HEK293 (cell line): Measurements from ENCODE around the gene TXNDC2.

Source experiments
- CTCF ChIA-PET: fragments of 350-600 bp; formaldehyde crosslinking; extraction: SDS; loops from one replicate; lab custom pipeline; 2021; ENCODE audit warnings: antibody characterized with exemption; lab: Yijun Ruan, JAX
- POLR2A ChIA-PET: fragments of 300-600 bp; formaldehyde crosslinking; extraction: SDS; loops from one replicate; lab custom pipeline; 2020; ENCODE audit warnings: antibody characterized with exemption, inconsistent platforms; lab: Yijun Ruan, JAX
- H3K27ac ChIP-seq: fragments of 200-500 bp; sonication (Bioruptor generic); 2 replicates; pipeline ENCODE4 v1.5.1; 2014; ENCODE audit warnings: low read depth, low read length, control low read depth, inconsistent platforms; ENCODE audit errors: extremely low read depth
- H3K36me3 ChIP-seq, 2 experiments: fragments of 200-500 bp in 1 of 2; sonication (Bioruptor generic) in 1 of 2; 1 replicate in 1 of 2; 2 replicates in 1 of 2; pipeline ENCODE4 v1.5.1; 2014 to 2017; ENCODE audit warnings: inconsistent platforms in 2 of 2, low read length in 2 of 2; ENCODE audit not compliant: control insufficient read depth in 2 of 2, insufficient read depth in 1 of 2
- H3K4me1 ChIP-seq: fragments of 200-500 bp; sonication (Bioruptor generic); 2 replicates; pipeline ENCODE4 v1.5.1; 2014; ENCODE audit warnings: mild to moderate bottlenecking, low read length, inconsistent platforms; ENCODE audit not compliant: control insufficient read depth, insufficient read depth
- H3K4me3 ChIP-seq: 2 replicates; pipeline ENCODE4 v1.5.1; 2011; ENCODE audit warnings: low read depth, mild to moderate bottlenecking, control low read depth, low read length, moderate library complexity
- H3K9me3 ChIP-seq: fragments of 200-500 bp; sonication (Bioruptor generic); 2 replicates; pipeline ENCODE4 v1.5.1; 2014; ENCODE audit warnings: low read depth, low read length, inconsistent platforms; ENCODE audit not compliant: control insufficient read depth, insufficient read depth
- BCL11A ChIP-seq: fragments of 450-650 bp; formaldehyde crosslinking; IDR thresholded peaks from 2 replicates; pipeline ENCODE4 v1.5.1; 2016; ENCODE audit warnings: low read depth, missing biosample characterization, missing genetic modification characterization
- IKZF3 ChIP-seq: fragments of 450-650 bp; IDR thresholded peaks from 2 replicates; pipeline ENCODE4 v1.5.0; 2018; ENCODE audit warnings: missing biosample characterization, mild to moderate bottlenecking, missing genetic modification characterization, moderate library complexity
- MEIS1 ChIP-seq: sonication (generic); formaldehyde crosslinking; IDR thresholded peaks from 2 replicates; pipeline ENCODE4 v1.8.1; 2022; ENCODE audit warnings: missing genetic modification reagents, mild to moderate bottlenecking, borderline replicate concordance
- MZF1 ChIP-seq: fragments of 450-650 bp; formaldehyde crosslinking; IDR thresholded peaks from 2 replicates; pipeline ENCODE4 v1.5.1; 2017; ENCODE audit warnings: missing biosample characterization, missing genetic modification characterization, borderline replicate concordance
- SP3 ChIP-seq: fragments of 450-650 bp; formaldehyde crosslinking; IDR thresholded peaks from 2 replicates; pipeline ENCODE4 v1.5.1; 2016; ENCODE audit warnings: missing biosample characterization, missing genetic modification characterization
- TSHZ1 ChIP-seq: fragments of 450-650 bp; formaldehyde crosslinking; IDR thresholded peaks from 2 replicates; pipeline ENCODE4 v1.5.1; 2016; ENCODE audit warnings: missing biosample characterization, missing genetic modification characterization, borderline replicate concordance
- ZBTB17 ChIP-seq: fragments of 450-650 bp; formaldehyde crosslinking; IDR thresholded peaks from 2 replicates; pipeline ENCODE4 v1.5.1; 2016; ENCODE audit warnings: missing biosample characterization, missing genetic modification characterization
- ZBTB21 ChIP-seq: fragments of 450-650 bp; formaldehyde crosslinking; IDR thresholded peaks from 2 replicates; pipeline ENCODE4 v1.5.1; 2017; ENCODE audit warnings: missing biosample characterization, missing genetic modification characterization
- ZBTB44 ChIP-seq: fragments of 450-650 bp; IDR thresholded peaks from 2 replicates; pipeline ENCODE4 v1.5.1; 2018; ENCODE audit warnings: missing biosample characterization, mild to moderate bottlenecking, missing genetic modification characterization
- ZIC2 ChIP-seq: fragments of 450-650 bp; formaldehyde crosslinking; IDR thresholded peaks from 2 replicates; pipeline ENCODE4 v1.5.1; 2016; ENCODE audit warnings: missing biosample characterization, missing genetic modification characterization
- ZNF26 ChIP-seq: fragments of 450-650 bp; formaldehyde crosslinking; IDR thresholded peaks from 2 replicates; pipeline ENCODE4 v1.5.1; 2016; ENCODE audit warnings: missing biosample characterization, missing genetic modification characterization
- ZNF366 ChIP-seq: fragments of 450-650 bp; formaldehyde crosslinking; conservative IDR thresholded peaks from 2 replicates; pipeline ENCODE4 v1.5.1; 2016; ENCODE audit warnings: missing biosample characterization, missing genetic modification characterization
- ZNF518A ChIP-seq: fragments of 450-650 bp; formaldehyde crosslinking; conservative IDR thresholded peaks from 2 replicates; pipeline ENCODE4 v1.5.1; 2016; ENCODE audit warnings: low read depth, missing biosample characterization, missing genetic modification characterization
- ZNF660 ChIP-seq: fragments of 450-650 bp; IDR thresholded peaks from 2 replicates; pipeline ENCODE4 v1.5.1; 2018; ENCODE audit warnings: missing biosample characterization, mild to moderate bottlenecking, missing genetic modification characterization
- ZNF677 ChIP-seq: fragments of 450-650 bp; IDR thresholded peaks from 2 replicates; pipeline ENCODE4 v1.5.0; 2018; ENCODE audit warnings: missing biosample characterization, mild to moderate bottlenecking, missing genetic modification characterization, moderate library complexity

TXNDC2 gene

GRCh38 chr18:9852266-9853081, 33.3 kb upstream of the TXNDC2 start (continued):
- no peak for TF ChIP-seq TSHZ1

- POLR2A ChIA-PET, result no interaction called here
- H3K27ac ChIP-seq, result no peak overlapping the region
- H3K4me3 ChIP-seq, result no peak overlapping the region
- CTCF ChIA-PET, result no interaction called here
- no peaks in the 10 kb centered on the region for H3K9me3 ChIP-seq
- TF ChIP-seq IKZF3 (tag by site-specific recombination), result no peak
- TF ChIP-seq MEIS1, result no peak
- TF ChIP-seq ZIC2 (tag by site-specific recombination), result no peak
- TF ChIP-seq SP3, result no peak
- TF ChIP-seq ZNF366 (tag by site-specific recombination), result no peak
- TF ChIP-seq BCL11A (tag by site-specific recombination), result no peak
- no peak for TF ChIP-seq MZF1 (tag by site-specific recombination)
- TF ChIP-seq ZNF677 (tag by site-specific recombination), result no peak
- no peak for TF ChIP-seq ZNF518A
- no peak for TF ChIP-seq ZBTB17
- TF ChIP-seq, all 188 proteins: peak for 0
- Histone ChIP-seq H3K4me1 (no peaks in the 10 kb centered on the region), H3K36me3 (peaks cover 0 to 14% of the 10 kb centered on the region in 2 experiments; a peak in 1 of 3 replicates)
Measured at GRCh38 chr18:9854801-9855676, 30.7 kb upstream of the TXNDC2 start.

- H3K9me3 ChIP-seq, result no peaks in the 10 kb centered on the region
- no peaks in the 10 kb centered on the region for H3K4me1 ChIP-seq
- no peak for TF ChIP-seq ZBTB44
- no peak for TF ChIP-seq ZBTB21 (tag by site-specific recombination)
- TF ChIP-seq ZNF26 (tag by site-specific recombination), result no peak
- TF ChIP-seq ZNF660 (tag by site-specific recombination), result no peak
- no peak overlapping the region for H3K4me3 ChIP-seq
- POLR2A ChIA-PET, result no interaction called here
- H3K27ac ChIP-seq, result no peak overlapping the region
- H3K36me3 ChIP-seq, result peaks cover 0 to 19% of the 10 kb centered on the region in 2 experiments; a peak in 1 of 3 replicates
- CTCF ChIA-PET, result no interaction called here
Measured at GRCh38 chr18:9855681-9856080, 30.1 kb upstream of the TXNDC2 start.
